Liver (tissue), 9 donors: ENCODE data around the gene HOXA3. TPM values are rescaled to one million over a fixed set of nuclear protein-coding genes. Genes with fewer than 3 reads are reported as not detected.

Experiments used
- DNase-seq: peaks from one replicate; pipeline ENCODE4 v3.0.0-alpha.2; 2017; ENCODE audit warnings: low spot score
- H3K27ac ChIP-seq, 2 donors: one replicate each; pipeline ENCODE4 v1.7.0; 2013; ENCODE audit warnings: inconsistent platforms in 2 of 2, low read length in 2 of 2, control low read depth in 1 of 2, low read depth in 1 of 2, mild to moderate bottlenecking in 1 of 2
- H3K27me3 ChIP-seq, 4 donors: one replicate each; pipeline versions ENCODE4 v1.6.1 to v1.7.0; 2013; ENCODE audit warnings: low read length in 3 of 4, inconsistent platforms in 1 of 4, mild to moderate bottlenecking in 1 of 4, moderate library complexity in 1 of 4; ENCODE audit not compliant: control insufficient read depth in 4 of 4, insufficient read depth in 4 of 4
- H3K36me3 ChIP-seq, 4 donors: one replicate each; pipeline versions ENCODE4 v1.6.1 to v1.7.0; 2013; ENCODE audit warnings: low read length in 3 of 4, mild to moderate bottlenecking in 3 of 4, low read depth in 1 of 4, moderate library complexity in 1 of 4; ENCODE audit not compliant: control insufficient read depth in 4 of 4, insufficient read depth in 3 of 4
- H3K4me1 ChIP-seq, 4 donors: one replicate each; pipeline versions ENCODE4 v1.6.1 to v1.7.0; 2013; ENCODE audit warnings: low read length in 3 of 4, mild to moderate bottlenecking in 3 of 4, moderate library complexity in 1 of 4; ENCODE audit not compliant: control insufficient read depth in 4 of 4, insufficient read depth in 4 of 4
- H3K4me3 ChIP-seq, 3 donors: one replicate each; pipeline versions ENCODE4 v1.6.1 to v1.7.0; 2013; ENCODE audit warnings: low read length in 3 of 3, control low read depth in 1 of 3, low read depth in 1 of 3, mild to moderate bottlenecking in 1 of 3
- H3K9ac ChIP-seq, 2 donors: one replicate each; pipeline ENCODE4 v1.7.0; 2013; ENCODE audit warnings: low read length in 2 of 2, mild to moderate bottlenecking in 2 of 2, moderate library complexity in 2 of 2, control low read depth in 1 of 2, low read depth in 1 of 2
- H3K9me3 ChIP-seq, 4 donors: one replicate each; pipeline versions ENCODE4 v1.6.1 to v1.7.0; 2013; ENCODE audit warnings: low read length in 3 of 4; ENCODE audit not compliant: control insufficient read depth in 4 of 4
- ATF3 ChIP-seq: IDR thresholded peaks from 2 replicates; pipeline ENCODE4 v1.6.1; 2016; ENCODE audit warnings: antibody characterized with exemption
- EGR1 ChIP-seq, 2 donors: IDR thresholded peaks; 2 replicates each; pipeline ENCODE4 v1.6.1; 2016 to 2018; ENCODE audit warnings: antibody characterized with exemption in 2 of 2, low read depth in 2 of 2
- FOXA1 ChIP-seq: IDR thresholded peaks from 2 replicates; pipeline ENCODE4 v1.6.1; 2016; ENCODE audit warnings: antibody characterized with exemption
- GABPA ChIP-seq, 2 donors: IDR thresholded peaks in 1 of 2; conservative IDR thresholded peaks in 1 of 2; 2 replicates each; pipeline ENCODE4 v1.6.1; 2016; ENCODE audit warnings: antibody characterized with exemption in 2 of 2, mild to moderate bottlenecking in 1 of 2, moderate library complexity in 1 of 2
- HNF4A ChIP-seq, 2 donors: conservative IDR thresholded peaks; 2 replicates each; pipeline ENCODE4 v1.6.1; 2016; ENCODE audit warnings: antibody characterized with exemption in 2 of 2, mild to moderate bottlenecking in 2 of 2
- HNF4G ChIP-seq: IDR thresholded peaks from 2 replicates; pipeline ENCODE4 v1.6.1; 2016; ENCODE audit warnings: antibody characterized with exemption
- JUND ChIP-seq, 2 donors: IDR thresholded peaks; 2 replicates each; pipeline ENCODE4 v1.6.1; 2016; ENCODE audit warnings: antibody characterized with exemption in 2 of 2
- NR2F2 ChIP-seq: IDR thresholded peaks from 2 replicates; pipeline ENCODE4 v1.6.1; 2016; ENCODE audit warnings: antibody characterized with exemption
- RAD21 ChIP-seq, 2 donors: IDR thresholded peaks; 2 replicates each; pipeline ENCODE4 v1.6.1; 2016; ENCODE audit warnings: antibody characterized with exemption in 2 of 2, mild to moderate bottlenecking in 2 of 2
- RXRA ChIP-seq, 2 donors: IDR thresholded peaks; 2 replicates each; pipeline ENCODE4 v1.6.1; 2017 to 2018; ENCODE audit warnings: antibody characterized with exemption in 2 of 2, mild to moderate bottlenecking in 1 of 2
- SP1 ChIP-seq: IDR thresholded peaks from 2 replicates; pipeline ENCODE4 v1.6.1; 2018; ENCODE audit warnings: antibody characterized with exemption, mild to moderate bottlenecking
- TAF1 ChIP-seq: conservative IDR thresholded peaks from 2 replicates; pipeline ENCODE4 v1.6.1; 2016; ENCODE audit warnings: antibody characterized with exemption, mild to moderate bottlenecking
- YY1 ChIP-seq: IDR thresholded peaks from 2 replicates; pipeline ENCODE4 v1.6.1; 2016; ENCODE audit warnings: antibody characterized with exemption, mild to moderate bottlenecking
- ZBTB33 ChIP-seq: IDR thresholded peaks from 2 replicates; pipeline ENCODE4 v1.6.1; 2016; ENCODE audit warnings: antibody characterized with exemption
- WGBS: extraction: QIAGEN DNeasy Blood & Tissue Kit; methylation state at CpG from one replicate; pipeline ENCODE4 v1.1.7; 2013; 5-methylcytosine and 5-hydroxymethylcytosine counted together
- polyA plus RNA-seq, 2 donors: library from polyadenylated mRNA; stranded (reverse) in 1 of 2; unstranded in 1 of 2; fragments of 200-250 nt in 1 of 2; fragments of >200 nt in 1 of 2; fragmentation: Nextera tagmentation in 1 of 2; extraction: Ambion mirVana in 1 of 2; gene quantifications; one replicate each; pipeline versions ENCODE4 v1.2.1 to v1.2.3, GENCODE V29; 2013 to 2015
- total RNA-seq, 2 donors: library from RNA; depleted of rRNA; stranded (reverse); fragments of >200 nt; gene quantifications; one replicate each; pipeline ENCODE4 v1.2.3, GENCODE V29; 2014
- TF ChIP-seq, protein P1 (sequence below): IDR thresholded peaks from 2 replicates; pipeline ENCODE4 v1.6.1; 2016; ENCODE audit warnings: antibody characterized with exemption
- TF ChIP-seq, protein P2 (sequence below): fragments of 150-350 bp; IDR thresholded peaks from 2 replicates; pipeline ENCODE4 v1.5.1; 2017; ENCODE audit warnings: improper control_type of control experiment, low read depth, low read length; ENCODE audit not compliant: missing input control
- TF ChIP-seq, protein P3 (sequence below): IDR thresholded peaks from 2 replicates; pipeline ENCODE4 v1.6.1; 2016; ENCODE audit warnings: antibody characterized with exemption, mild to moderate bottlenecking
- donor health status: healthy.
- donor health status: healthy.
- donor health status: healthy.
- donor health status: healthy.
- donor health status: healthy.

The HOXA3 gene
- total and polyA plus RNA-seq, 4 donors = 0.11 to 0.28 (median 0.20) TPM

DNA sequence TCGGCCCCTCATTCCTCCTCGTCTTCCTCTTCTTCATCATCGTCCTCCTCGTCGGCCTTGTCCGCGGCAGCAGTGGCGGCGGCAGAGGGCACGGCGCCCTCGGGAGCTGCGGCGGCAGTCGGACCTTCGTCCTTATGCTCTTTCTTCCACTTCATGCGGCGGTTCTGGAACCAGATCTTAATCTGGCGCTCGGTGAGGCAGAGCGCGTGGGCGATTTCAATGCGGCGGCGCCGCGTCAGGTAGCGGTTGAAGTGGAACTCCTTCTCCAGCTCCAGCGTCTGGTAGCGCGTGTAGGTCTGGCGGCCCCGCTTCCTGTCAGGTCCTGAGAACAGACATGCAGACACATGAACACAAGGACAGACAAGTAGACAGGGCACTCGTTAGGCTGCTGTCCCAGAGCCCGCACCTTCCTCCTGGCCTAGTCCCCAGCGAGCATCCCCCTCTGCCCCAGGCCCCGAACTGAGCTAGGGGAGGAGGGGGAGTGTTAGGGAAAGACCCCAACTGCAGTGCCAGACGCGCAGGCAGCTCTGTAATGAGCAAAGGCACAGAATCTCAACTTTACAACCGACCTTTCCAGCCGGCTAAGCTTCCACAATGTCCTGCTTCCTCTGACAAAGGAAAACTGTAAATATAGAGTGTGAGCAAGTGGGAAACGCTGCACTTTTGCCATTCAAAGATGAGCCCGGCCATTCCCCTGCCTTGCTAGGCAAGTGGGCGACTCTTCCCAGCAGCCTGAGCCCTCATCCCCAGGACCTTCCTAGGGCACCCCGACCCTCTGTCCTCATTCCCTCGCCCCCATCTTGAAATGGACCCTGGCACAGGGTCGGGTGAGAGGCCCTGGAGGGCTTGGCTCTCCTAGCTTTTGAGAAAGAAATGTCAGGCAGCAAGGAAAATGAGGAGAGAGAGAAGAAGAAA, 2.8 kb upstream of the HOXA3 start:
- H3K9ac ChIP-seq = no peak overlapping the region
- H3K4me1 ChIP-seq = peaks cover 11 to 38% (median 20%) of the 10 kb centered on the region in 4 donors
- H3K36me3 ChIP-seq = no peaks in the 10 kb centered on the region
- no peak overlapping the region for H3K4me3 ChIP-seq
- H3K9me3 ChIP-seq = peaks cover 0 to 5% (median 0%) of the 10 kb centered on the region in 4 donors
- DNase-seq = peak; percentile 33
- TF ChIP-seq ZBTB33 (no peak), RAD21 (IDR thresholded peaks at IDR 0.05) (no peak), EGR1 (IDR thresholded peaks at IDR 0.05; ENCODE audit: low read depth in 2 of 2) (no peak), NR2F2 (no peak)
- TF ChIP-seq, protein P1, sequence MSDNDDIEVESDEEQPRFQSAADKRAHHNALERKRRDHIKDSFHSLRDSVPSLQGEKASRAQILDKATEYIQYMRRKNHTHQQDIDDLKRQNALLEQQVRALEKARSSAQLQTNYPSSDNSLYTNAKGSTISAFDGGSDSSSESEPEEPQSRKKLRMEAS = no peak
- 8% methylated on average over 48 of the region's 48 CpGs for WGBS
- peaks cover 15 to 54% (median 41%) of the 10 kb centered on the region in 4 donors for H3K27me3 ChIP-seq
- H3K27ac ChIP-seq = no peak overlapping the region

- Histone ChIP-seq H3K9ac (no peak overlapping the region), H3K36me3 (no peaks in the 10 kb centered on the region), H3K27ac (no peak overlapping the region), H3K4me1 (peaks cover 11 to 36% (median 20%) of the 10 kb centered on the region in 4 donors), H3K9me3 (peaks cover 0 to 5% (median 0%) of the 10 kb centered on the region in 4 donors), H3K4me3 (no peak overlapping the region), H3K27me3 (peaks cover 15 to 53% (median 37%) of the 10 kb centered on the region in 4 donors)
- TF ChIP-seq YY1 (no peak), HNF4G (no peak), EGR1 (IDR thresholded peaks at IDR 0.05; ENCODE audit: low read depth in 2 of 2) (no peak), HNF4A (conservative IDR thresholded peaks at IDR 0.05) (no peak), RXRA (IDR thresholded peaks at IDR 0.05) (no peak), GABPA (IDR thresholded peaks at IDR 0.05 in 1 of 2, conservative IDR thresholded peaks at IDR 0.05 in 1 of 2) (no peak), ATF3 (no peak), FOXA1 (no peak), ZBTB33 (no peak), NR2F2 (no peak), SP1 (no peak), JUND (IDR thresholded peaks at IDR 0.05) (no peak), RAD21 (IDR thresholded peaks at IDR 0.05) (no peak), TAF1 (no peak)
- TF ChIP-seq, protein P2, sequence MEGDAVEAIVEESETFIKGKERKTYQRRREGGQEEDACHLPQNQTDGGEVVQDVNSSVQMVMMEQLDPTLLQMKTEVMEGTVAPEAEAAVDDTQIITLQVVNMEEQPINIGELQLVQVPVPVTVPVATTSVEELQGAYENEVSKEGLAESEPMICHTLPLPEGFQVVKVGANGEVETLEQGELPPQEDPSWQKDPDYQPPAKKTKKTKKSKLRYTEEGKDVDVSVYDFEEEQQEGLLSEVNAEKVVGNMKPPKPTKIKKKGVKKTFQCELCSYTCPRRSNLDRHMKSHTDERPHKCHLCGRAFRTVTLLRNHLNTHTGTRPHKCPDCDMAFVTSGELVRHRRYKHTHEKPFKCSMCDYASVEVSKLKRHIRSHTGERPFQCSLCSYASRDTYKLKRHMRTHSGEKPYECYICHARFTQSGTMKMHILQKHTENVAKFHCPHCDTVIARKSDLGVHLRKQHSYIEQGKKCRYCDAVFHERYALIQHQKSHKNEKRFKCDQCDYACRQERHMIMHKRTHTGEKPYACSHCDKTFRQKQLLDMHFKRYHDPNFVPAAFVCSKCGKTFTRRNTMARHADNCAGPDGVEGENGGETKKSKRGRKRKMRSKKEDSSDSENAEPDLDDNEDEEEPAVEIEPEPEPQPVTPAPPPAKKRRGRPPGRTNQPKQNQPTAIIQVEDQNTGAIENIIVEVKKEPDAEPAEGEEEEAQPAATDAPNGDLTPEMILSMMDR = no peak
- TF ChIP-seq, protein P1 = no peak
- TF ChIP-seq, protein P3, sequence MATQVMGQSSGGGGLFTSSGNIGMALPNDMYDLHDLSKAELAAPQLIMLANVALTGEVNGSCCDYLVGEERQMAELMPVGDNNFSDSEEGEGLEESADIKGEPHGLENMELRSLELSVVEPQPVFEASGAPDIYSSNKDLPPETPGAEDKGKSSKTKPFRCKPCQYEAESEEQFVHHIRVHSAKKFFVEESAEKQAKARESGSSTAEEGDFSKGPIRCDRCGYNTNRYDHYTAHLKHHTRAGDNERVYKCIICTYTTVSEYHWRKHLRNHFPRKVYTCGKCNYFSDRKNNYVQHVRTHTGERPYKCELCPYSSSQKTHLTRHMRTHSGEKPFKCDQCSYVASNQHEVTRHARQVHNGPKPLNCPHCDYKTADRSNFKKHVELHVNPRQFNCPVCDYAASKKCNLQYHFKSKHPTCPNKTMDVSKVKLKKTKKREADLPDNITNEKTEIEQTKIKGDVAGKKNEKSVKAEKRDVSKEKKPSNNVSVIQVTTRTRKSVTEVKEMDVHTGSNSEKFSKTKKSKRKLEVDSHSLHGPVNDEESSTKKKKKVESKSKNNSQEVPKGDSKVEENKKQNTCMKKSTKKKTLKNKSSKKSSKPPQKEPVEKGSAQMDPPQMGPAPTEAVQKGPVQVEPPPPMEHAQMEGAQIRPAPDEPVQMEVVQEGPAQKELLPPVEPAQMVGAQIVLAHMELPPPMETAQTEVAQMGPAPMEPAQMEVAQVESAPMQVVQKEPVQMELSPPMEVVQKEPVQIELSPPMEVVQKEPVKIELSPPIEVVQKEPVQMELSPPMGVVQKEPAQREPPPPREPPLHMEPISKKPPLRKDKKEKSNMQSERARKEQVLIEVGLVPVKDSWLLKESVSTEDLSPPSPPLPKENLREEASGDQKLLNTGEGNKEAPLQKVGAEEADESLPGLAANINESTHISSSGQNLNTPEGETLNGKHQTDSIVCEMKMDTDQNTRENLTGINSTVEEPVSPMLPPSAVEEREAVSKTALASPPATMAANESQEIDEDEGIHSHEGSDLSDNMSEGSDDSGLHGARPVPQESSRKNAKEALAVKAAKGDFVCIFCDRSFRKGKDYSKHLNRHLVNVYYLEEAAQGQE = no peak
- peak; percentile 30 for DNase-seq
- 26% methylated on average over 10 of the region's 10 CpGs for WGBS
Observed at GRCh38 chr7:27154369-27154768, 2.0 kb upstream of the HOXA3 start.
